Activated CD8-positive, alpha-beta memory T cell treated with anti-CD3 and anti-CD28 coated beads for 48 hours (primary cell): ENCODE results near the gene SHOX.
"Not testable (repeated sequence)": the region's sequence is repeated elsewhere in the genome, so short reads cannot be mapped to it uniquely, and the experiment has no call there.

ENCODE experiments used
- DNase-seq, 3 experiments: peaks; one replicate each; pipeline ENCODE4 v3.0.0-alpha.2; 2020; ENCODE audit warnings: low read depth in 2 of 3, low spot score in 2 of 3

Gene SHOX

DNA sequence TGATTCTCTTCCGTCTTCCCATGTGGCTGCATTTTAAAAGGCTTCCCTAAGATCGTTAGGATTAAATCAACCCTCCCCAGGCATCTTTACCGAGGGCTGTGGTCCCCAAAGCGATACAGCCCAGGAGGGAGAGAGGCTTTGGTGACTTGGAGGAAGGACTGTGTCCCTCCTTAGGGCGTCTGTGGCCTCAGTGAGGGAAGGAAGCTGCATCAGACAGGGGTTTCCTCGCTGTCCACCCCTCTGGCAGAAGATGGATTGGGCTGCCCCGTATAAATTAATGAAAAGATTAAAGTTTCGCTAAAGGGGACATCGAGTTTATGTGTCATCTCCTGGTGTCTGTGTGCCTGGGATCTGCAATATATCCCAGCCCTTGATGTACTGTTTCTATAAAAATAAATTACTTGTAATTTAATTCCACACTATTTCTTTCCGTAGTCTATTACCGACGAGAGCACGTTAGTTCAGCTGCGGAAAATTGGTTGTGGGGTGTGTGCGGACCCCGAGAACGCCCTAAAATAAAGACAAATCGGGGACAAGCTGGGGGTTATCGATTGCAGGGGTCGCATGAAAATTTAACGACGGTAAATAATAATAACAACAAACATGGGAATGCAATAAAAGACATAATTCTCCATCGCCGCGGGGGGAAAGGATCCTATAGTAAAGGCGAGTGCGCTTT lies 6.5 kb downstream of the SHOX start:
- no peak for DNase-seq

DNA sequence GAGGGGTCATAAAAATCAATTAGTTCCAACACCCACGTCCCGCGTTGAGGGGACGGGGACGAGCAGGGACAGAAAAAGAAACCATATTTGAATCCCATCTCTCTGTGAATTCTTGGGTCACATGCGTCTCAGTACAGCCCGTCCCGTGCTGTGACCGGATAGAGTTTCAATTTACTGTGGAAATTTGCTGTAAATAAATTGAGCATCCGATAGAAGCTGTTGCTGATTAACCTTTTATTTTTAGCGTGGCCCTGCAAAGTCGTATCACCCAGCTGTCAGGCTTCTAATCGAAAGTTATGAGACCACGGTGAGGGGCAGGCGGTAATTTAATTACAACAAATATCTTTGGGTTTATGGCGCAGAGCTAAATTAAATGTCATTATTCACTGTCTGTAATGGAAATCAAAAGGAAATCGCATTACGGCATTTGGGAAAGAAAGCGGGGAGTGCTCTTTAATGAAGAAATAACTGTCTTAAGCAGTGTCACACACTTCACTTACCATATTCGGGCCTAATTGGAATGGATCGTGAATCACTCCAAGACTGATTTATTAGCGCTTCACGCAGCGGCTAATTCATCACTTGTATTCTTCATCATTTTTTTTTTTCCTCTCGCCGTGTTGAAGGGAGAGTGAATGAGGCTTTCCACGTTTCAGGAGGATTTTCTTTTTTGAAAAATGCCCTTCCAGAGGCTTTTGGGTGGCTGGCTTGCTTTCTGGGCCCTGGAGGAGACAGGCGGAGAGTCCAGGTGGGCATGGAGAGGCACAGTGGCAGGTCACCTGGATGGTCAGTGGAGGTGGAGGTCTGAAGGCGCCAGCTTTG lies 7.3 kb downstream of the SHOX start:
- no peak for DNase-seq

DNA sequence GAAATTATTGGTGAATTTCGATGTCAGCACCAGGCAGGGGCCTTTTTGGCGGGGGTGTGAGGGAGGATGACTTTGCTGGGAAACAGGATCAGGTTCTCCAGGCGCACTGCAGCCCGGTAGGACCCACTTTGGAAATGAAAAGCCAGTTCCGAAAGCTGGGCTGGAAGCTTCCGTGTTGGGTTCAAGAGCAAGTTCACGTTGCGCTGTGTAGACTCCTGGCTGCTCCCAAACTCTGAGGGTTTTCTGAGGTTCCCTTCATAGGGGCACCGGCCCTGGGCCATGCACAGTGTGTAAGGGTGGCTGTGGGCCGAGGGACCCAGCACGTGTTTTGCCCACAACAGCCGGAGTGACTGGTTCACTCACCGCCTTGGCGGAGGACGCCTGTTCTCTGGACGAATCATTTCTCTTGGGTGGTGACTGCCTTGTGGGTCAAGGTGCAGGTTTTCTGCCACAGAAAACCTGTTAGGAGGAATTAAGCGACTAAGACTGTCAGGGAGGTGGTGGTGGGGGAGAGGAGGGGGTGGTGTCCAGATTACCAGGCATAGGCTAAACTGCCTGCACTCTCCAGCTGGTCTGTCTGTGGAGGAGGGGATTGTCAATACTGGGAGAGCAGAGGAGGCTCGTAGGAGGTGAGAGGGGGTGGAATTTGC lies 8.0 kb downstream of the SHOX start:
- DNase-seq, result no peak

DNA sequence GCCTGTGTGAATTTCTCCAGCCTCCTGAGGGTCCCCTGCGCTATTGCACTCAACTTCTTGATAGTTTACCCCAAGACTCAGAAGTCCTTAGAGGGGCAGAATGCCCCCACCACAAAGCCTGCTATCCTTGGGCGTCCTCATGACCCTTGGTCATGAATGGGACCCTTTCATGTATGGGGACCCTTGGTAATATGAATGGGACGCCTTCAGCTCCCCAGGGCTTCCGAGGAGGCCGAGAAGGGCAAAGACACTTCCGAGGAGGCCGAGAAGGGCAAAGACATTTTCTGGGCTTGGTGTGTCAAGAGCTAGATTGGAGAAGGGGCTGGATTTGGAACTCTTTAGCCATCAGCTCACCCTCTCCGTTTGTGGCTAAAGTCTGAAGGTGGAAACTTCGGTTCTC lies 8.6 kb downstream of the SHOX start:
- no peak for DNase-seq

DNA sequence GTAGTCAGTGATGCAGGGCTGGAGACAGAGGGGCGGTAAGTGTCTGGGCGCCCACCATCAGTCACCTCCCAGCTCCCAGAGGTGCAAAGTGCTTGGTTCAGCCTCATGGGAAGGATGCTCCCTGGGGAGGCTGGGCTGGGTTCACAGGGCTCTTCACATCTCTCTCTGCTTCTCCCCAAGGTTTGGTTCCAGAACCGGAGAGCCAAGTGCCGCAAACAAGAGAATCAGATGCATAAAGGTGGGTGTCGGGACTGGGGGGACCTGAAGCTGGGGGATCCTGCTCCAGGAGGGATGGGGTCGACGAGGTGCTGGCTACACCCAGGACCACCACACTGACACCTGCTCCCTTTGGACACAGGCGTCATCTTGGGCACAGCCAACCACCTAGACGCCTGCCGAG lies 10.1 kb downstream of the SHOX start:
- no peak for DNase-seq

DNA sequence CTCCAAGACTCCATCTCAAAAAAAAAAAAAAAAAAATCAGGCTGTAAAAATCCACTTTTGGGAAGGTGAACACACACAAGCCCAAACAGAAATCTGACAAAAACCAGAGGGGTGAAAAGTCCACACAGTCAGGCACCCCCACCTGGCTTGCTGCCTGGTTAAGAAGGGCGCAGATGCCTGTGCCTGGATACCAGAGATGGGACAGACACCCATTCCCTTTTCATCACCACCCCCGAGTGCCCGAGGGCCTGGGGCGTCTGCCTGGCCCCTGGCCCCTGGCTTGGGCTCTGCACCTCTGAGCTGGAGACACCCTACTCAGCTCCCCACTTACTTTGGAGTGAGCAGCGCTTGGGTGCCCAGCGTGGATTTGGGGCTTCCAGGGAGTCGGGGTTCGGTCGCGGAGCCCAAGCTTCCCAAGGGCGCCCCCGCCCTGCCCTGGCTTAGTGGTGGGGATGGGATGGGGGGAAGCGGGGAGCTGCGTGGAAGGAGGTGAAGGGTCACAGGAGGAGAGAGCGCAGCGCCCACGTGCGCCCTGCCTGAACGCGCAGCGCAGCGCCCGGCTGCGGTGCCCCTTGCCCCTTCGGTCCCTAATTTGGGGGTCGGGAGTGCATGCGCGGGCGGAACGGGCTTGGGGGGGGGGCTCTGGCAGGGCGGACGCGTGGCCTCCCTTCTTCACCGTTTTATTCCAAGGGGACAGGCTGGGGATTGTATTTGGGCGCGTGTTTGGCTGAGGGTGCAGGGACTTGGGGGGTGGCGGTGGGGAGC lies 11.3 kb downstream of the SHOX start:
- no peak for DNase-seq

DNA sequence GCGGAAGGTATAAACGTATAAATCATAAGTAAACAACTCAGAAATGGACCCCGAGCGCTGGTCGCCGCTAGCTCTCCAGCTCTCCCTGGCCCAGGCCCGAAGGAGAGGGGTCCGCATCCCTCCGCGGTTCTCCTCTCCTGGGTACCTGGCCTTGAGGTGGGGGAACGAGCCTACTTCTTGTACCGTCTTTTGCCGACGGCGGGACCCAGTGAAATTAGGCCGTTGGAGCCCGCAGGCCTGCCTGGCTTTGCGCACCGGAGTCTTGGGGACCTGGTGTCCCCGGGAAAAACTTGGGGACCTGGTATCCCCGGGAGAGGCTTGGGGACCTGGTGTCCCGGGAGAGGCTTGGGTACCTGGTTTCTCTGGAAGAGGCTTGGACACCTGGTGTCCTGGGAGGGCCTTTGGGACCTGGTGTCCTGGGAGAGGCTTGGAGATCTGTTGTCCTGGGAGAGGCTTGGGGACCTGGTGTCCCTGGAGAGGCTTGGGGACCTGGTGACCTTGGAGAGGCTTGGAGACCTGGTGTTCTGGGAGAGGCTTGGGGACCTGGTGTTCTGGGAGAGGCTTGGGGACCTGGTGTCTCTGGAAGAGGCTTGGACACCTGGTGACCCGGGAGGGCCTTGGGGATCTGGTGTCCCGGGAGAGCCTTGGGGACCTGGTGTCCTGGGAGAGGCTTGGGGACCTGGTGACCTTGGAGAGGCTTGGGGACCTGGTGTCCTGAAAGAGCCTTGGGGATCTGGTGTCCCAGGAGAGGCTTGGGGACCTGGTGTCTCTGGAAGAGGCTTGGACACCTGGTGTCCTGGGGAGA lies 12.0 kb downstream of the SHOX start:
- DNase-seq, result no peak

DNA sequence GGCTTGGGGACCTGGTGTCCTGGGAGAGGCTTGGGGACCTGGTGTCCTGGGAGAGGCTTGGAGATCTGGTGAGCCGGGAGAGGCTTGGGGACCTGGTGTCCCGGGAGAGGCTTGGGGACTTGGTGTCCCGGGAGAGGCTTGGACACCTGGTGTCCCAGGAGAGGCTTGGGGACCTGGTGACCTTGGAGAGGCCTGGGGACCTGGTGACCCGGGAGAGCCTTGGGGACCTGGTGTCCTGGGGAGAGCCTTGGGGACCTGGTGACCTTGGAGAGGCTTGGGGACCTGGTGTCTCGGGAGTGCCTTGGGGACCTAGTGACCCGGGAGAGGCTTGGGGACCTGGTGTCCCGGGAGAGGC lies 12.6 kb downstream of the SHOX start:
- no peak for DNase-seq

DNA sequence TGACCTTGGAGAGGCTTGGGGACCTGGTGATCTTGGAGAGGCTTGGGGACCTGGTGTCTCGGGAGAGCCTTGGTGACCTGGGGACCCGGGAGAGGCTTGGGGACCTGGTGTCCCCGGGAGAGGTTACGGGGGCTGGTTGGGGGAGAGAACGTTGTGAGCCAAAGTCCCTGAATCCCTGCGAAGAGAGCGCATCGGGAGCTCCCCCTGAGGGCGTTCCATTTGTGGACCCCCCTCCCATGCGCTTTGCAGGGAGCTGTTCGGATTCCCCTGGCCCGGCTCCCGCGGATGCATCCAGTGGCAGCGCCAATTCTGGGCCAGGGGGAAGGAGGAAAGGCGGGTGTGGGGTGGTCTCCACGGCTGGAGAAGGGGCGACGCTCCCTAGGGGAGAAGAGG lies 13.3 kb downstream of the SHOX start:
- no peak for DNase-seq

DNA sequence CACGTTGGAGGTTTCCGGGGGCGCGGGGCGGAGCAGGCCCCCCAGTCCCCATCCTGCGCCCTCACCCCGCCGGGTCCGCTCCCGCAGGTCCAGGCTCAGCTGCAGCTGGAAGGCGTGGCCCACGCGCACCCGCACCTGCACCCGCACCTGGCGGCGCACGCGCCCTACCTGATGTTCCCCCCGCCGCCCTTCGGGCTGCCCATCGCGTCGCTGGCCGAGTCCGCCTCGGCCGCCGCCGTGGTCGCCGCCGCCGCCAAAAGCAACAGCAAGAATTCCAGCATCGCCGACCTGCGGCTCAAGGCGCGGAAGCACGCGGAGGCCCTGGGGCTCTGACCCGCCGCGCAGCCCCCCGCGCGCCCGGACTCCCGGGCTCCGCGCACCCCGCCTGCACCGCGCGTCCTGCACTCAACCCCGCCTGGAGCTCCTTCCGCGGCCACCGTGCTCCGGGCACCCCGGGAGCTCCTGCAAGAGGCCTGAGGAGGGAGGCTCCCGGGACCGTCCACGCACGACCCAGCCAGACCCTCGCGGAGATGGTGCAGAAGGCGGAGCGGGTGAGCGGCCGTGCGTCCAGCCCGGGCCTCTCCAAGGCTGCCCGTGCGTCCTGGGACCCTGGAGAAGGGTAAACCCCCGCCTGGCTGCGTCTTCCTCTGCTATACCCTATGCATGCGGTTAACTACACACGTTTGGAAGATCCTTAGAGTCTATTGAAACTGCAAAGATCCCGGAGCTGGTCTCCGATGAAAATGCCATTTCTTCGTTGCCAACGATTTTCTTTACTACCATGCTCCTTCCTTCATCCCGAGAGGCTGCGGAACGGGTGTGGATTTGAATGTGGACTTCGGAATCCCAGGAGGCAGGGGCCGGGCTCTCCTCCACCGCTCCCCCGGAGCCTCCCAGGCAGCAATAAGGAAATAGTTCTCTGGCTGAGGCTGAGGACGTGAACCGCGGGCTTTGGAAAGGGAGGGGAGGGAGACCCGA lies 14.0 kb downstream of the SHOX start:
- no peak for DNase-seq

DNA sequence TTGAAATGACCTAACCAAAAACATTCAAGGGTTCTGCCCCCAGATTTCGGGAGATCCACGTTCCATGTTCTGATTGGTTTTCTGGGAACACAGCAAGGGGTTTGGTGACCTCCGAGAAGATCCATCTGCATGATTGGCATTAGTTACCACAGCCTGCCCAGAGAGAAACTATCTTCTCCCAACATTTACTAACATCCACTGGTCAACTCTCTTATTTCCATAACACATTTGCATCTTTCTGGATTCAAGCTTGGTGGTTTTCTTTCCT lies 15.6 kb downstream of the SHOX start:
- DNase-seq, result no peak

DNA sequence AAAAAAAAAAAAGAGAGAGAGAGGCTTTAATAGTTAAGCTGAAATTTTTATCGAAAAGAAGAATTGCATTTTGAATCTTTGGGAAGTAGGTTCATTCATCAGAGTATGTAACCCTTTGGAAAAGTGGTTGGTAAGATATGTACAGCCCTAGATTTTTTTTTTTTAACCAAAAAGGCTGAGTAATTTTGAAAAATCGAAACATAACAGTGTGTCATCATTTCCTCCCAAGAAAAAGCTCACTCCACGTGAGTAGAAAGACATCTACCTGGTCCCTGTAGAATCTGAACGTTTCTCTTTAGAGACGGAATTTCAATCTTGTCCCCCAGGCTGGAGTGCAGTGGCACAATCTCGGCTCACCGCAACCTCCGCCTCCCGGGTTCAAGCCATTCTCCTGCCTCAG lies 16.2 kb downstream of the SHOX start:
- DNase-seq, result no peak

DNA sequence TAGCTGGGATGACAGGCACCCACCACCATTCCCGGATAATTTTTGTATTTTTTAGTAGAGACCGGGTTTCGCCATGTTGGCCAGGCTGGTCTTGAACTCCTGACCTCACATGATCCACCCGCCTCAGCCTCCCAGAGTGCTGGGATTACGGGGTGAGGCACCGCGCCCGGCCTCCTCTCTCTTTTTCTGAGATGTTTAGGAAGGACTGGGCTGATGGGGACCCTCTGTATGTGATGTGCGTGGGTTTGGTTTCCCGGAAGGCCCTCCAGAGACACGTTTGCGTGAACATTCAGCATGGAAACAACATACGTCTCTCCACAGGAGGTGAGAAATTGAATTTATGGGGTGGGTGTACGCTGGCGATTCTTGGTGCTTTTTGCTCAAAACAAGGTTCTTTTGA lies 18.6 kb downstream of the SHOX start:
- no peak for DNase-seq

DNA sequence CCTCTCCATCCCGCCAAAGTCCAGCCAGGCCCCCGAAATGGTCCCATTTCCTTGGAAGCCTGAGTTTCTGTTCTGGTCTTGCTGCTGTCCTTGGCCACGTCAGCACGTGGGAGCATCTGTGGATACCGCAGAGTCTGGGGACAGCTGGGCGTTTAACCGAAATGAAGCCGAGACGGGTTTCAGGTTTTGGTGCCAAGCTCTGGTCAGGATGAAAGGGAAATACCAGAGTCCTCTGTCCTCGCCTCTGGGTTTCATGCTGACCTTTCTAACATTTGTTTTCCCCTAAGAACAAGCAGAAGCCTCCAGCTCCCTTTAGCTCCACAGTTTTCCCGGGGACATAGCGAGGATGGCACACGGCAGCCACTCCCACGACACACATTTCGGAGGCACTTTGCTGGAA lies 19.7 kb downstream of the SHOX start:
- no peak for DNase-seq

DNA sequence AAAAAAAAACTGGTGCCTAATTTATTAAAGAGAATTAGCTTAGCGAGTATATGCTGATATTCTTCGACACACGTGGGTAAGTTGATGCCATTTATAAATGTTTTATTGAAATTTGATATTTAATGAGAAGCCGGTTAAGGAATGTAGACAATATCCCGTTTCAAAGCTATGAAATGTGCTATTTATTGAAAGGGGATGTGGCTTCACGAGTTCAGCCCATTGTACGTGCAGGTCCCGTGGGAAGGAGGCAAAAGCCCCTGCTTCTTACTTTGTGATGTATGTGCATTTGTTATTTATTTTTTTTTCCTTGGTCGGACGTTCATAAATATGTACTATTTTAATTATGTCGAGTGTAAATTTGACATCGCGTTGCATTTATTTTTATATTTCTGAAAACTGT lies 20.2 kb downstream of the SHOX start:
- no peak for DNase-seq

DNA sequence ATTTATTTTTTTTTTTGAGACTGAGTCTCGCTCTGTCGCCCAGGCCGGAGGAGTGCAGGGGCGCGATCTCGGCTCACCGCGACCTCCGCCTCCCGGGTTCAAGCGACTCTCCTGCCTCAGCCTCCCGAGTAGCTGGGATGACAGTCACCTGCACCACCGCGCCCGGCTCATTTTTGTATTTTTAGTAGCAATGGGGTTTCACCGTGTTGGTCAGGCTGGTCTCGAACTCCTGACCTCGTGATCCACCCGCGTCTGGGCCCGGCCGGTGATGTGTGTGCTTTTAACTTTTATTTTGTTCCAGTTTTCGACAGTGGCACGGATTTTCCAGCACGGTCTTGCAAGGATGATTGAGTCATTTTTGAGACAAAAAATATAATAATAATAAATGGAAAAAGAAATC lies 21.3 kb downstream of the SHOX start:
- not testable (repeated sequence) for DNase-seq

DNA sequence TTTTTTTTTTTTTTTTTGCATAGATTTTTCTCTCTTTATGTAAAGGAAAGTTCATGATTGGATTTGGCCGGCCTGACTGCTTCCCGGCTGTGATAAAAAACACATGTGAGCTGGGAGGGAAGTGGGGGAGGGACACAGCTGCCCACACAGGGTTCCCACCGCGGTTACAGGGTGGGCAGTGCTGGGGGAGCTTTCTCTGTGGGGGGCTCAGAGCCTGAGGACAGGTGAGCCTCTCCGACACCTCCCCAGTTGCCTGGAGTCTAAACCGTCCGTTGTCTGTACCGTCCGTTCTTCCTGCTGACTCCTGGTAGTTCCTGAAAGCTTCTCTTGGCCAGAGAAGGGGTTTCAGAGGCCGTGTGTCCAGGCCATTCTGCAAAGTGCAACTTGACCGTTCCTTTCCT lies 21.8 kb downstream of the SHOX start:
- no peak for DNase-seq

DNA sequence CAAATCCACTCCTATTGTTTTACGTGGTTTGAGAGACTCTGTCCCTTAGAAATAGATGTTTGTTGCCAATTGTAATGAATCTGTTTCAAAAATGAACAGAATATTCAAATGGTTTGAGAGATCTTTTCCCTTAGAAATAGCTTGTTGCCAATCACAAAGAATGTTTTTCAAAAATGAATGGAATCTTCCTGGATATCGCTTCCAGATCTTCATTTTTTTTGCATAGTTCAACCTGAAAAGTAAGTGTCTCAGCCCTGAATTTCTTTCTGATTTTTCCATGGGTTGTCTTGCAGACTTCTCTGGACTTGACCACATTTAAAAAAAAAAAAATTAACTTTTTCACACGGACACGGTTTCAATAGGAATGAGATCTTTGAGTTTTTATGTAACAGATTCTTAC lies 22.7 kb downstream of the SHOX start:
- no peak for DNase-seq

DNA sequence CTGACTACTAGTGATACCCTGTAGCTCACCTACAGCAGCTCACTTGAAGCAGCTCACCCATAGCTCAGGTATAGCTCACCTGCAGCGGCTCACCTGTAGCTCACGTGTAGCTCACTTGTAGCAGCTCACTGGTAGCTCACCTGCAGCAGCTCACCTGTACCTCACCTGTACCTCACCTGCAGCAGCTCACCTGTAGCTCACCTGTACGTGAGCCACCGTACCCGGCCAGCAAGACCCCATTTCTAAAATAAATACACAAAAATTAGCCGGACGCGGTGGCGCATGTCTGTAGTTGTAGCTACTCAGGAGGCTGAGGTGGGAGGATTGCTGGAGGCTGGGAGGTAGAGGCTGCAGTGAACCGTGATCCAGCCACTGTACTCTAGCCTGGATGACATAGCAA lies 30.6 kb downstream of the SHOX start:
- no peak for DNase-seq

DNA sequence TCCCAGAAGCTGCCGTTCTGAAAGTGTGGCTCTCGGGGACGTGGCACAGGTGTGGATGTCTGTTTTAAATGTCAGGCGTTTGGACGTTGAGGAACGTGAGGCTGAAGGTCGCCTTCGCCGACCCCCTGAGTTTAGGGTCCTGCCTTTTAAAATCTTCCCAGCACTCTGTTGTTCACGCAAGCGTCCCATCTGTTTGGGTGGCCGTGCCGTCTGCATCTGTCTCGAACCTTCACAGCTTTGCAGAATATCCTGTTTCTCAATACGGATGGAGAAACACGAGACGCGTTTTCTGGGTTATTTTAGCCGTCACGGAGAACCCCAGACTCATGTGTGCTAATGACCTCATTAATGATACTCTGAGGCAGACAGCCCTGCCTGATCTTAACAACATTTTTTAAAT lies 31.5 kb downstream of the SHOX start:
- no peak for DNase-seq
